PC-3 (cell line): ENCODE results near the gene OR2T12.

ENCODE experiments used
- EZH2phosphoT487 ChIP-seq: fragments of 300-600 bp; sonication (generic); IDR thresholded peaks from 2 replicates; pipeline ENCODE4 v1.6.1; 2018; ENCODE audit warnings: mild to moderate bottlenecking, antibody characterized with exemption, low read length, borderline replicate concordance
- TF ChIP-seq, protein P1 (sequence below): fragments of 300-600 bp; sonication (generic); conservative IDR thresholded peaks from 2 replicates; pipeline ENCODE4 v1.5.1; 2017; ENCODE audit warnings: antibody characterized with exemption, low read depth, mild to moderate bottlenecking, low read length

DNA sequence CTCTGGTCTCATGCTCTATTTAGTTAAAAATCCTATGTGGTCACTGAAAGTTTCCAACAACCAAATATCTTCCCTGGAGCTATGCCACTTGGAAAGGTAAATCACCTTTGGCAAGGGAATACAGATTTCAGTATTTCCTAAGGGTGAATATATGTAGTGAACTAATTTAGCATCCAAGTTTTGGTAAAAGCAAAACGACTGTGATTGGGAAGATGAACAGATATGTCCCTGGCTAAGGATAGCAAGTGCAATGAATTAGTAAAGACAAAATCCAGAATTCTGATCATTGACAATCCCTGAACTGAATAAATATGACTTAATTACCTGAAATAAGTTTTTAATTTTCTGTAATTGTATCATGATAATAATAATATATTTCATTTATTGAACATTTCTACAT, 25.3 kb downstream of the OR2T12 start, which contains the start of gene OR2T33:
- TF ChIP-seq, protein P1, sequence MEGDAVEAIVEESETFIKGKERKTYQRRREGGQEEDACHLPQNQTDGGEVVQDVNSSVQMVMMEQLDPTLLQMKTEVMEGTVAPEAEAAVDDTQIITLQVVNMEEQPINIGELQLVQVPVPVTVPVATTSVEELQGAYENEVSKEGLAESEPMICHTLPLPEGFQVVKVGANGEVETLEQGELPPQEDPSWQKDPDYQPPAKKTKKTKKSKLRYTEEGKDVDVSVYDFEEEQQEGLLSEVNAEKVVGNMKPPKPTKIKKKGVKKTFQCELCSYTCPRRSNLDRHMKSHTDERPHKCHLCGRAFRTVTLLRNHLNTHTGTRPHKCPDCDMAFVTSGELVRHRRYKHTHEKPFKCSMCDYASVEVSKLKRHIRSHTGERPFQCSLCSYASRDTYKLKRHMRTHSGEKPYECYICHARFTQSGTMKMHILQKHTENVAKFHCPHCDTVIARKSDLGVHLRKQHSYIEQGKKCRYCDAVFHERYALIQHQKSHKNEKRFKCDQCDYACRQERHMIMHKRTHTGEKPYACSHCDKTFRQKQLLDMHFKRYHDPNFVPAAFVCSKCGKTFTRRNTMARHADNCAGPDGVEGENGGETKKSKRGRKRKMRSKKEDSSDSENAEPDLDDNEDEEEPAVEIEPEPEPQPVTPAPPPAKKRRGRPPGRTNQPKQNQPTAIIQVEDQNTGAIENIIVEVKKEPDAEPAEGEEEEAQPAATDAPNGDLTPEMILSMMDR = no peak
- TF ChIP-seq EZH2phosphoT487 = no peak
